Stimulated activated CD4-positive, alpha-beta T cell treated with anti-CD3 and anti-CD28 coated beads, Interleukin-4, amount 100 ng/mL, for 1 hour (primary cell): ENCODE data around the gene ARL14.

Experiments used
- DNase-seq: peaks from one replicate; pipeline ENCODE4 v3.0.0-alpha.2; 2020

The ARL14 gene

GRCh38 chr3:160676547-160677303, at the start of gene ARL14:
TSS of gene ARL14 (plus strand) at chr3:160677160. CDS start at chr3:160677347, 187 bp downstream.
- DNase-seq: no peak

GRCh38 chr3:160629491-160629890, 47.5 kb upstream of the ARL14 start:
- DNase-seq: no peak

GRCh38 chr3:160633361-160634083, 43.4 kb upstream of the ARL14 start:
- no peak for DNase-seq

GRCh38 chr3:160635213-160635612, 41.7 kb upstream of the ARL14 start:
- DNase-seq: no peak

- no peak for DNase-seq
Observed at GRCh38 chr3:160637086-160637485, 39.9 kb upstream of the ARL14 start.

GRCh38 chr3:160638184-160638583, 38.8 kb upstream of the ARL14 start:
- no peak for DNase-seq

GRCh38 chr3:160641665-160642309, 35.2 kb upstream of the ARL14 start:
- no peak for DNase-seq

- DNase-seq: no peak
Observed at GRCh38 chr3:160643994-160644393, 33.0 kb upstream of the ARL14 start.

- DNase-seq: no peak
Observed at GRCh38 chr3:160644491-160644890, 32.5 kb upstream of the ARL14 start.

GRCh38 chr3:160648701-160649100, 28.3 kb upstream of the ARL14 start:
- DNase-seq: no peak

- no peak for DNase-seq
Observed at GRCh38 chr3:160649596-160649995, 27.4 kb upstream of the ARL14 start.

GRCh38 chr3:160653512-160653911, 23.4 kb upstream of the ARL14 start:
- no peak for DNase-seq

- no peak for DNase-seq
Observed at GRCh38 chr3:160660902-160661301, 16.1 kb upstream of the ARL14 start.

- no peak for DNase-seq
Observed at GRCh38 chr3:160661660-160662059, 15.3 kb upstream of the ARL14 start.

GRCh38 chr3:160665231-160665630, 11.7 kb upstream of the ARL14 start:
- DNase-seq: no peak

GRCh38 chr3:160665784-160666526, 11.0 kb upstream of the ARL14 start:
- no peak for DNase-seq

- no peak for DNase-seq
Observed at GRCh38 chr3:160667452-160667851, 9.5 kb upstream of the ARL14 start.

- no peak for DNase-seq
Observed at GRCh38 chr3:160668454-160668853, 8.5 kb upstream of the ARL14 start.

GRCh38 chr3:160671231-160671630, 5.7 kb upstream of the ARL14 start:
- no peak for DNase-seq

- DNase-seq: no peak
Observed at GRCh38 chr3:160671995-160672394, 5.0 kb upstream of the ARL14 start.

- DNase-seq: no peak
Observed at GRCh38 chr3:160673188-160673587, 3.8 kb upstream of the ARL14 start.

- DNase-seq: no peak
Observed at GRCh38 chr3:160675566-160676124, 1.3 kb upstream of the ARL14 start.

- DNase-seq: no peak
Observed at GRCh38 chr3:160677459-160677881, 510 bp downstream of the ARL14 start.
